GM12873 (cell line): Measurements from ENCODE around the gene PCGF1.

ENCODE experiments used
- TF ChIP-seq, protein P1 (sequence below): IDR thresholded peaks from 2 replicates; pipeline ENCODE4 v1.5.1; 2012; ENCODE audit warnings: low read depth, mild to moderate bottlenecking, moderate library complexity, low read length, control low read depth; ENCODE audit not compliant: insufficient read depth; ENCODE audit errors: missing control alignments

Gene PCGF1

GRCh38 chr2:74516650-74517049 lies 9.2 kb upstream of the PCGF1 start:
- TF ChIP-seq, protein P1, sequence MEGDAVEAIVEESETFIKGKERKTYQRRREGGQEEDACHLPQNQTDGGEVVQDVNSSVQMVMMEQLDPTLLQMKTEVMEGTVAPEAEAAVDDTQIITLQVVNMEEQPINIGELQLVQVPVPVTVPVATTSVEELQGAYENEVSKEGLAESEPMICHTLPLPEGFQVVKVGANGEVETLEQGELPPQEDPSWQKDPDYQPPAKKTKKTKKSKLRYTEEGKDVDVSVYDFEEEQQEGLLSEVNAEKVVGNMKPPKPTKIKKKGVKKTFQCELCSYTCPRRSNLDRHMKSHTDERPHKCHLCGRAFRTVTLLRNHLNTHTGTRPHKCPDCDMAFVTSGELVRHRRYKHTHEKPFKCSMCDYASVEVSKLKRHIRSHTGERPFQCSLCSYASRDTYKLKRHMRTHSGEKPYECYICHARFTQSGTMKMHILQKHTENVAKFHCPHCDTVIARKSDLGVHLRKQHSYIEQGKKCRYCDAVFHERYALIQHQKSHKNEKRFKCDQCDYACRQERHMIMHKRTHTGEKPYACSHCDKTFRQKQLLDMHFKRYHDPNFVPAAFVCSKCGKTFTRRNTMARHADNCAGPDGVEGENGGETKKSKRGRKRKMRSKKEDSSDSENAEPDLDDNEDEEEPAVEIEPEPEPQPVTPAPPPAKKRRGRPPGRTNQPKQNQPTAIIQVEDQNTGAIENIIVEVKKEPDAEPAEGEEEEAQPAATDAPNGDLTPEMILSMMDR: no peak

GRCh38 chr2:74515981-74516633 lies 8.6 kb upstream of the PCGF1 start:
- TF ChIP-seq, protein P1: no peak

- TF ChIP-seq, protein P1: no peak
Measured at GRCh38 chr2:74515271-74515980, 7.9 kb upstream of the PCGF1 start.

DNA sequence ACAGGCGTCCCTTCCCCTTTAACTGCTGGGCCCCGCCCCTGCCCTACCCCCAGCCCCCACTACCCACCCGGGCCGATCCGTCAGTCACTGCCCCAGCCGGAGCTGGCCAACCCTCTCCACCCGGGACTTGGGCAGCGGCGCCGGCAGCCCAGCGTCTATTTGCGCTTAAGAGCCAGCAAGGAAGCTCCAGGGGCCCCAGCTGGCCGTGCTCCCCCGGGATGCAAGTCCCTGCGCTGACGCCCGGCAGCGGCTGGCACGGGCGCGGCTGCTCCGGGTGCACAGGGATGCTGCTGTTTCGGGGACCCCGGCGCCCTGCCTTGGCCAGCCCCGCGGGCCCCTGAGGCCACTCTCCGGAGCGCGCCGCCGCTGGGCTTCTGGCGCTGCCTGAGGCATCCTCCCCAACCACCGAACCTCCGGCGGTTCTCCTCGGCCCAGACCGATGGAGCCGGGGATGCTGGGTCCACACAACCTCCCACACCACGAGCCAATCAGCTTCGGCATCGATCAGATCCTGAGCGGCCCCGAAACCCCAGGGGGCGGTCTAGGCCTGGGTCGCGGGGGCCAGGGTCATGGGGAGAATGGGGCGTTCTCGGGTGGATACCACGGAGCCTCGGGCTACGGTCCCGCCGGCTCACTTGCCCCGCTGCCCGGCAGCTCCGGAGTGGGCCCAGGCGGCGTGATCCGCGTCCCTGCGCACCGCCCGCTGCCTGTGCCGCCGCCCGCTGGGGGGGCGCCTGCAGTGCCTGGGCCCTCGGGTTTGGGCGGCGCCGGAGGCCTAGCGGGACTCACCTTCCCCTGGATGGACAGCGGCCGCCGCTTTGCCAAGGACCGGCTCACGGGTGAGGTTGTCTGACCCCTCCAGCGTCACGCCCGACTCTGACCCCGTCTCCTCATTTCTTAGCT lies 7.1 kb upstream of the PCGF1 start, which contains the start of gene TLX2:
Gene TLX2 (plus strand): TSS at position 83 of the 903 bp plus-strand sequence. CDS start 357 bp downstream, at position 440.
- TF ChIP-seq, protein P1: no peak

- TF ChIP-seq, protein P1: no peak
Measured at GRCh38 chr2:74513605-74514367, 6.3 kb upstream of the PCGF1 start.

GRCh38 chr2:74512744-74513604 lies 5.5 kb upstream of the PCGF1 start:
- TF ChIP-seq, protein P1: no peak
